AG04450 (cell line): Measurements from ENCODE around the gene ITPRID2. TPM values are rescaled to one million over a fixed set of nuclear protein-coding genes. Genes with fewer than 3 reads are reported as not detected.

Source experiments
- CTCF ChIA-PET: fragments of 300-600, 350-600 bp; formaldehyde crosslinking; extraction: SDS; loops from one replicate; lab custom pipeline; 2022; ENCODE audit warnings: antibody characterized with exemption, inconsistent platforms; lab: Charles Lee
- POLR2A ChIA-PET: fragments of 350-600 bp; formaldehyde crosslinking; extraction: SDS; loops from one replicate; lab custom pipeline; 2021; ENCODE audit warnings: antibody characterized with exemption, inconsistent platforms; lab: Yijun Ruan, JAX
- DNase-seq: peaks from one replicate; pipeline ENCODE4 v3.0.0-alpha.2; 2011; ENCODE audit warnings: low read depth, low spot score
- H3K27ac ChIP-seq: one replicate; pipeline ENCODE4 v1.5.1; 2012; ENCODE audit warnings: low read depth, low read length, control low read depth
- H3K27me3 ChIP-seq: one replicate; pipeline ENCODE4 v1.6.0; 2012; ENCODE audit warnings: low read length; ENCODE audit not compliant: control insufficient read depth, insufficient read depth
- H3K4me3 ChIP-seq: 2 replicates; pipeline ENCODE4 v1.5.1; 2011; ENCODE audit warnings: mild to moderate bottlenecking, low read depth, low read length, control low read depth
- H3K9me3 ChIP-seq: 2 replicates; pipeline ENCODE4 v1.5.1; 2012; ENCODE audit warnings: low read length; ENCODE audit not compliant: control insufficient read depth, insufficient read depth
- polyA plus RNA-seq: library from polyadenylated mRNA; depleted of rRNA; stranded (reverse); fragments of >200 nt; gene quantifications from 2 replicates; pipeline ENCODE4 v1.2.3, GENCODE V29; 2011
- TF ChIP-seq, protein P1 (sequence below): IDR thresholded peaks from 2 replicates; pipeline ENCODE4 v1.5.1; 2011; ENCODE audit warnings: low read depth, low read length, control low read depth, inconsistent platforms

ITPRID2 gene
- polyA plus RNA-seq, 1 experiment, result 110 TPM

DNA sequence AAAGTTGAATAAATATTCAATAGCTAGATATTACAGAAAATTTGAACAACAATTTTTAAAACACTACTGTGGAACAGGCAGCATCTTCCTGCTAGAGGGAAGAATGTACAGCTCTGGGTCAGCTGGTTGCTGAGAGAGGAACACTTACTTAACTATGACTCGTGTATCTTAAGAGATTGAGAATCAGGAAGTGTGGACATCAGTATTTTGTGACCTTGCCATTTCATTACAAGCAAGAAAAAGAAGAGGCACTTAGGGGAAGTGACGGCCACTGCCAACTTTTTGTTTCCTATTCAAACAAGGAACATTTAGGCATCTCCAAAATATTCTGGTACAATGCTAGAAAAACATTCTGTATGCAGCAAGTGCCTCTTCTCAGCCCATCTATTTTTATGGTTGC lies 45.9 kb downstream of the ITPRID2 start:
- DNase-seq, result no peak

DNA sequence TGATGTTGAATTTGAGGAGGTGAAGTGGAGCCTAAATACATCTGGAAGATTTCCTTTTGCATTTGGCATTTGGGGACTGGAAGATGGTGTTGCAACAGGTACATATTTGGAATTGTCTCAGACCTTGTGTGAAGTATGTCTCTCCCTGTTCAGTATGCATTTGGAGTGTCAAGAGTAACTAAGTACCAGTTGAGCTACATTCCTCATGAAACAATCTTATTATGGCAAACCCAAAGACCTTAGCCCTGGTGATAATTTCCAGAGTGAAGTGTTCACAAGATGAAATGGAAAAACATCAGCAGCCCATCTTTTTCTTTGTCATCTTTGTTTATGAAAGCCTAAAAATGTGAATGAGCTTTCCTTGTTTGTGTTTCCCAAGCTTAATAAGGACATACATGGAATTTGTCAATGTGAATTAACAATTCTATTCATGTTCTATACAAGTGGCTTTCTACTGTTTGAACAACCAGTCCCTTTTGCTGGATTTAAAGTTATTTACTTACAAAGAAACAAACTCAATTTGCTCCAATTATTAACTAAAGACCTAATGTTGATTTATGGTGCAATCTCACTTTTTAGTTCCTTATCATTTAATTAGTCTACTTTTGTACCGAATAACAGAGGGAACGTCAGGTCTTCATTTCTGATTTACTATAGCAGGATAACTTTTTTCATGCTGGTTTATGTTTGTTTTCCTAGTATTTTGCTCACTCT lies 52.0 kb downstream of the ITPRID2 start:
- Histone ChIP-seq H3K27me3 (no peaks in the 10 kb centered on the region), H3K9me3 (no peaks in the 10 kb centered on the region), H3K4me3 (no peak overlapping the region), H3K27ac (no peak overlapping the region)
- ChIA-PET CTCF (interaction anchor here (8.5 kb wide), 1 partner anchor 11 kb away, joined by 48 read pairs; no protein-coding TSS in a partner anchor), POLR2A (no interaction called here)
- TF ChIP-seq, protein P1, sequence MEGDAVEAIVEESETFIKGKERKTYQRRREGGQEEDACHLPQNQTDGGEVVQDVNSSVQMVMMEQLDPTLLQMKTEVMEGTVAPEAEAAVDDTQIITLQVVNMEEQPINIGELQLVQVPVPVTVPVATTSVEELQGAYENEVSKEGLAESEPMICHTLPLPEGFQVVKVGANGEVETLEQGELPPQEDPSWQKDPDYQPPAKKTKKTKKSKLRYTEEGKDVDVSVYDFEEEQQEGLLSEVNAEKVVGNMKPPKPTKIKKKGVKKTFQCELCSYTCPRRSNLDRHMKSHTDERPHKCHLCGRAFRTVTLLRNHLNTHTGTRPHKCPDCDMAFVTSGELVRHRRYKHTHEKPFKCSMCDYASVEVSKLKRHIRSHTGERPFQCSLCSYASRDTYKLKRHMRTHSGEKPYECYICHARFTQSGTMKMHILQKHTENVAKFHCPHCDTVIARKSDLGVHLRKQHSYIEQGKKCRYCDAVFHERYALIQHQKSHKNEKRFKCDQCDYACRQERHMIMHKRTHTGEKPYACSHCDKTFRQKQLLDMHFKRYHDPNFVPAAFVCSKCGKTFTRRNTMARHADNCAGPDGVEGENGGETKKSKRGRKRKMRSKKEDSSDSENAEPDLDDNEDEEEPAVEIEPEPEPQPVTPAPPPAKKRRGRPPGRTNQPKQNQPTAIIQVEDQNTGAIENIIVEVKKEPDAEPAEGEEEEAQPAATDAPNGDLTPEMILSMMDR, result no peak
- DNase-seq, result no peak

More for the DNA sequence above, 45.9 kb downstream of the ITPRID2 start:
- POLR2A ChIA-PET, result no interaction called here
- CTCF ChIA-PET, result interaction anchor here (0.7 to 8.5 kb wide), 3 partner anchors 17 to 195 kb away, joined by 3 to 48 read pairs (median 4); no protein-coding TSS in a partner anchor
- TF ChIP-seq, protein P1, result no peak
- H3K9me3 ChIP-seq, result no peaks in the 10 kb centered on the region
- no peak overlapping the region for H3K4me3 ChIP-seq
- no peaks in the 10 kb centered on the region for H3K27me3 ChIP-seq
- no peak overlapping the region for H3K27ac ChIP-seq

DNA sequence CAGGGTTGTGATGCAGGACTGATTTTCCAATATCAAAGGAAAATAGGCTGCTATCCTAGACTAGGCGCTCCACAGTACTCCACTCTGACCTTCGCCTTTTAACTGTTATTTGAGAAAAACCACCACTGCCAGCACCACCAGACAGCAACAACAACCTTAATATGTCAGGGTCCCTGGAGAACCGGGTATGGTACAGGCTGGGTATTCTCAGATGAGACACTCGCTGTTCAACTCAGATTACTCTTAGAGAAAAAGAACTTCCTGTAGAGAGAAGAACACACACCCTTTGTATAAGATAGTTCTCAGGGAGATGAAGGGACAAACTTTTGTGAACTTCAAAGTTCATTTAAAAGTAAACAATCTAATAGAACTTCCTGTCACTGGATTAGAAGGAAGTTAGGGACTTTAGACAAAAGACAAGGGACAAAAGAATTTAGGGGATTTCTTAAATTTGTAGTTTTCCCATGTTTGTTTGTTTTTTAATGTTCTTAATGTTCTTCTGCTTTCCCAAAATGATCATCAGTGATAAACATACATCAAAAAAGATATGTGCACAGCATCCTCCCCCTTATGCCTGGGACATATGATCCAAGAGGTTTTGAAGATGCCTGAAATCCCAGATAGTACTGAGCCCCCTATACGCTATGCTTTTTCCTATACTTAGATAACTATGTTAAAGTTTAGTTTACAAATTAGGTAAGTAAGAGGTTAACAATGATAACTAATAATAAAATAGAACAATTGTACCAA lies 52.8 kb downstream of the ITPRID2 start:
- POLR2A ChIA-PET, result no interaction called here
- no peak overlapping the region for H3K27ac ChIP-seq
- H3K4me3 ChIP-seq, result no peak overlapping the region
- TF ChIP-seq, protein P1, result no peak
- no peaks in the 10 kb centered on the region for H3K9me3 ChIP-seq
- no peaks in the 10 kb centered on the region for H3K27me3 ChIP-seq
- CTCF ChIA-PET, result no interaction called here
- no peak for DNase-seq

DNA sequence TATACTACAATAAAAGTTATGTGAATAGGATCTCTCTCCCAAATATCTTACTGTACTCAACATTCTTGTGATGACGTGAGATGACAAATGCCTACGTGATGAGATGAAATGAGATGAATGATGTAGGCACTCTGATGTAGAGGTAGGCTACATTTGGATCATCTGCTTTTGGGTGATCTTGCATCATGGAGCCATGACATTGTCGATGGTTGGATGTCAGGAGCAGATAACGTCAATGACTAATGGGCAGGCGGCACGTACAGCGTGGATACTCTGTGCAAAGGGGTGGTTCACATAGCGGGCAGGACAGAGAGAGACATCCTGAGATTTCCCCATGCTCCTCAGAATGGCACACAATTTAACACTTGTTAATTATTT lies 53.4 kb downstream of the ITPRID2 start:
- DNase-seq, result no peak
- TF ChIP-seq, protein P1, result no peak
- CTCF ChIA-PET, result no interaction called here
- H3K27me3 ChIP-seq, result no peaks in the 10 kb centered on the region
- no peak overlapping the region for H3K4me3 ChIP-seq
- no peak overlapping the region for H3K27ac ChIP-seq
- no peaks in the 10 kb centered on the region for H3K9me3 ChIP-seq
- POLR2A ChIA-PET, result no interaction called here

DNA sequence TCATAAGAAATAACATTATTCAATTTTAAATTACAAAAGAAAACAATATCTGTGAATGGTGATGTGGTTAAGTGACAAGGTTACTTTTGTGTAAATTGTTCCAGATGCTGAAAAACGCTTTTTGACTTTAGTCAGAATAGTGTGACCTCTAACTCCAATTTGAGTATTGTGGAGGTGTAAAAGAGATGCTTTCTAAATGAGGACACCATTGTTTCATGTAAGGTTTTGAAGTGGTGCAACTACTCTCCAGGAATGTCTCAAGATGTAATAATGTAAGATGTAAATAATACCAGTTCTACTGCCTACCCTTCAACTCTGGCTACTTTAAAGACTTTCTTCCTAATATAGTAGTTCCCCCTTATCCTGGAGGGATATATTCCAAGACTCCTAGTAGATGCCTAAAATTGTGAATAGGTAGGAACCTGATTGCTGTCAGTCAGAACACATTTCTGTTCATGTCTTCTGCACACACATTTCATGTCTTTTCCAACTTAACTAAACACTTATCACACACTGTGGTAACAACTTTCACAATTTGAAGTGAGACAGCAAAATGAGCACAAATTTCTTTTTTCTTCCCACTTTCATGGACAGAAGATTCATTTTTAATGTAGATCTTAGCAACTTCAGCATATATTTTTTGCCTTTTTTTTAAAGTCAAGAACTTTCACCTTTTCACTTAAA lies 55.1 kb downstream of the ITPRID2 start:
- no peaks in the 10 kb centered on the region for H3K27me3 ChIP-seq
- CTCF ChIA-PET, result no interaction called here
- POLR2A ChIA-PET, result no interaction called here
- no peak overlapping the region for H3K27ac ChIP-seq
- TF ChIP-seq, protein P1, result no peak
- no peak overlapping the region for H3K4me3 ChIP-seq
- H3K9me3 ChIP-seq, result no peaks in the 10 kb centered on the region
- no peak for DNase-seq
